GM23248 (cell line): ENCODE data around the gene HSD11B2. TPM values are rescaled to one million over a fixed set of nuclear protein-coding genes. Genes with fewer than 3 reads are reported as not detected.
A peak's percentile ranks its signal among the peaks of the same experiment; 100 is the strongest.

Source experiments
- DNase-seq: peaks from one replicate; pipeline ENCODE4 v3.0.0-alpha.2; 2015
- H2AFZ ChIP-seq: fragments of 200-600 bp; sonication (generic); 2 replicates; pipeline ENCODE4 v1.6.1; 2016; ENCODE audit warnings: antibody characterized with exemption
- H3F3A ChIP-seq: fragments of 200-600 bp; sonication (generic); 2 replicates; pipeline ENCODE4 v1.6.1; 2016; ENCODE audit warnings: mild to moderate bottlenecking, antibody characterized with exemption, mixed run types; ENCODE audit not compliant: insufficient read depth
- H3K27ac ChIP-seq: fragments of 200-600 bp; sonication (generic); 2 replicates; pipeline ENCODE4 v1.5.1; 2016; ENCODE audit warnings: mild to moderate bottlenecking
- H3K27me3 ChIP-seq: fragments of 200-600 bp; sonication (generic); replicated peaks from 2 replicates; pipeline ENCODE4 v1.6.1; 2016; ENCODE audit warnings: mild to moderate bottlenecking; ENCODE audit not compliant: insufficient read depth
- H3K36me3 ChIP-seq: fragments of 200-600 bp; sonication (generic); 2 replicates; pipeline ENCODE4 v1.6.1; 2016; ENCODE audit warnings: low read depth, mild to moderate bottlenecking
- H3K4me1 ChIP-seq: fragments of 200-600 bp; sonication (generic); 2 replicates; pipeline ENCODE4 v1.6.1; 2016; ENCODE audit warnings: mild to moderate bottlenecking; ENCODE audit not compliant: insufficient read depth
- H3K4me2 ChIP-seq: fragments of 200-600 bp; sonication (generic); one replicate; pipeline ENCODE4 v1.6.1; 2016; ENCODE audit warnings: mild to moderate bottlenecking; ENCODE audit not compliant: unreplicated experiment
- H3K4me3 ChIP-seq: fragments of 200-600 bp; sonication (generic); 2 replicates; pipeline ENCODE4 v1.5.1; 2016; ENCODE audit warnings: mild to moderate bottlenecking
- H3K79me2 ChIP-seq: fragments of 200-600 bp; sonication (generic); 2 replicates; pipeline ENCODE4 v1.6.1; 2016; ENCODE audit warnings: mild to moderate bottlenecking; ENCODE audit not compliant: insufficient read depth
- H3K9ac ChIP-seq: fragments of 200-600 bp; sonication (generic); 2 replicates; pipeline ENCODE4 v1.6.1; 2016; ENCODE audit warnings: mild to moderate bottlenecking
- H3K9me2 ChIP-seq: fragments of 200-600 bp; sonication (generic); 2 replicates; pipeline ENCODE4 v1.6.1; 2016; ENCODE audit warnings: mixed run types, mild to moderate bottlenecking, moderate library complexity; ENCODE audit not compliant: insufficient read depth
- H3K9me3 ChIP-seq: fragments of 200-600 bp; sonication (generic); one replicate; pipeline ENCODE4 v1.6.1; 2017; ENCODE audit warnings: low read depth
- H4K20me1 ChIP-seq: fragments of 200-600 bp; sonication (generic); 2 replicates; pipeline ENCODE4 v1.6.0; 2016; ENCODE audit not compliant: insufficient read depth
- EZH2 ChIP-seq: fragments of 200-600 bp; sonication (generic); IDR thresholded peaks from 2 replicates; pipeline ENCODE4 v1.6.1; 2018; ENCODE audit warnings: antibody characterized with exemption, mild to moderate bottlenecking; ENCODE audit not compliant: insufficient read depth, poor library complexity, severe bottlenecking
- EZH2phosphoT487 ChIP-seq: fragments of 200-600 bp; sonication (generic); IDR thresholded peaks from 2 replicates; pipeline ENCODE4 v1.6.1; 2018; ENCODE audit warnings: antibody characterized with exemption, moderate library complexity, mild to moderate bottlenecking, low read depth; ENCODE audit not compliant: insufficient read depth
- WGBS, 2 experiments: methylation state at CpG; one replicate each; pipeline ENCODE4 v1.1.6; 2015 to 2017; ENCODE audit warnings: low lambda C conversion rate in 2 of 2, low coverage in 1 of 2; ENCODE audit errors: missing lambda C conversion rate in 2 of 2; 5-methylcytosine and 5-hydroxymethylcytosine counted together
- in situ Hi-C: fragments of 300-500 bp; cut with MboI; formaldehyde crosslinking; loops from 2 replicates; pipeline ENCODE4 v1.15.0; 2020
- polyA plus RNA-seq: library from polyadenylated mRNA; unstranded; fragments of >200 nt; fragmentation: Nextera tagmentation; extraction: Ambion mirVana; gene quantifications from 2 replicates; pipeline ENCODE4 v1.2.1, GENCODE V29; 2016
- total RNA-seq: library from RNA; depleted of rRNA; stranded (reverse); fragments of >200 nt; shearing (Covaris generic); gene quantifications from 2 replicates; pipeline ENCODE4 v1.2.3, GENCODE V29; 2014

Gene HSD11B2
- total and polyA plus RNA-seq, 2 experiments from 2014 or later: 0.36 TPM; not detected in 1

GRCh38 chr16:67393788-67394154 is 37.1 kb upstream of the HSD11B2 start:
- TF ChIP-seq EZH2: no peak
- TF ChIP-seq EZH2phosphoT487: no peak
- no peaks in the 10 kb centered on the region for H3F3A ChIP-seq
- no peaks in the 10 kb centered on the region for H3K79me2 ChIP-seq
- H3K4me3 ChIP-seq: peak overlapping the region; percentile 54
- peaks cover 6% of the 10 kb centered on the region; the same call in 1 of the 2 replicates for H3K4me1 ChIP-seq
- no peak overlapping the region for H3K27ac ChIP-seq
- in situ Hi-C loops: no loop called here
- no peaks in the 10 kb centered on the region for H3K9me2 ChIP-seq
- DNase-seq: no peak
- H3K27me3 ChIP-seq: no peaks in the 10 kb centered on the region
- H3K36me3 ChIP-seq: no peaks in the 10 kb centered on the region
- peak overlapping the region; percentile 64 for H2AFZ ChIP-seq
- no peaks in the 10 kb centered on the region for H4K20me1 ChIP-seq
- 11 to 17% methylated on average over 18 of the region's 20 CpGs for WGBS, 2 experiments
- peak overlapping the region; percentile 69 for H3K9ac ChIP-seq
- no peaks in the 10 kb centered on the region for H3K9me3 ChIP-seq
- H3K4me2 ChIP-seq: peak overlapping the region; percentile 61

DNA sequence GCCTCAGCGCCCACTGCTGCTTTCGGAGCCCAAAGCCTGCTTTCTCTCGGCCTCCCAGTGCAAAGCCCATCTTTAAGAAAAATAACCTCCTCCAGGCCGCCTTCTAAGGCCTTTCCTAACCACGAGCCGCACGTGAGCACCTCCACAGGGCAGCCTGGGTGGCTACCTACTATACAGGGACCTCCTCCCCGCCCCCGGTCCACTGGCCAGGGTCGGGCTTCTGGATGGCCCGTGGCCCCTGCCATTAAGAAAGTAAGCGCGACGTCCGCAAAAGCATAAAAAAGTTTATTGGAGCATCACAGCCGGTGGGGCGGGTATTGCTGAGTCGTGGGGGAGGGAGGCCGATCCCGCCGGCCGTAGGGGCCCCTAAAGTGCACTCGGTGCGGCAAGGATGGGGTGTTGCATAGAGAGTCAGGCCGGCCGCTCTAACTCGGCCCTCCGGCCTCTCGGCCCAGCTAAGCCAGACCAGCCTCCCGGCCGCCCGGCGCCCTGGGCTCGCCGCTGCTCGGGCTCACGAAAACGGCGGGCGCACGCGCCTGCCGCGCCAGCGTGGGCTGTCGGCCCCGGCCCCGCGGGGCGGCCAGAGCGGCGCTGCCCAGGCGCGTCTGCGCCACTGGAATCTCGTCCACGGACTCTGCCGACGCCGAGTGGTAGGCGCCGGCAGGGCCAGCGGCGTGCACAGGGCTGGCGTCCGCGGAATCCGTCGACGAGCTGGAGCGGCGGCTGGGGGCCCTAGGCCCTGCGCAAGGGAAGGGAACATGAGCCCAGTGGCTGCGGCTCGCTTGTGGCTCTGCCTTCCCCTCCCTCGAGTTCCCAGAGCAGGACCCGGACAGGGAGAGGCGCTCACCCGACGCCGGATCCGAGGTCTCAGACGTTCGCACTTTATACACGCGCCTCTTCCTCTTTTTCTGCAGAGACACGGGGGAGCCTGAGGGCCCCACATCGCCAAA is 36.5 kb upstream of the HSD11B2 start:
- peak overlapping the region; percentile 69; the same call in 1 of the 2 replicates for H3K9ac ChIP-seq

GRCh38 chr16:67395105-67395457 is 35.8 kb upstream of the HSD11B2 start:
- in situ Hi-C loops: no loop called here
- H3K79me2 ChIP-seq: no peaks in the 10 kb centered on the region
- WGBS, 2 experiments: 91 to 93% methylated on average over 10 of the region's 10 CpGs
- H3K9me2 ChIP-seq: no peaks in the 10 kb centered on the region
- H3K4me1 ChIP-seq: peaks cover 6% of the 10 kb centered on the region; the same call in 1 of the 2 replicates
- H3K27ac ChIP-seq: no peak overlapping the region
- DNase-seq: no peak
- no peaks in the 10 kb centered on the region for H3F3A ChIP-seq
- H3K9ac ChIP-seq: no peak overlapping the region
- H3K36me3 ChIP-seq: no peaks in the 10 kb centered on the region
- no peak overlapping the region for H2AFZ ChIP-seq
- H4K20me1 ChIP-seq: no peaks in the 10 kb centered on the region
- H3K4me3 ChIP-seq: no peak overlapping the region
- TF ChIP-seq EZH2 (no peak), EZH2phosphoT487 (no peak)
- H3K4me2 ChIP-seq: no peak overlapping the region
- no peaks in the 10 kb centered on the region for H3K9me3 ChIP-seq
- H3K27me3 ChIP-seq: no peaks in the 10 kb centered on the region

More for the DNA sequence above, 36.5 kb upstream of the HSD11B2 start:
- TF ChIP-seq EZH2 (peak; percentile 55), EZH2phosphoT487 (no peak)
- WGBS, 2 experiments: 21 to 22% methylated on average over 75 to 87 of the region's 88 CpGs
- peak; percentile 53 for DNase-seq
- no peak overlapping the region for H3K27ac ChIP-seq
- H2AFZ ChIP-seq: peak overlapping the region; percentile 64
- H3K9me2 ChIP-seq: no peaks in the 10 kb centered on the region
- no peaks in the 10 kb centered on the region for H3K36me3 ChIP-seq
- no peaks in the 10 kb centered on the region for H3K79me2 ChIP-seq
- peaks cover 6% of the 10 kb centered on the region; the same call in 1 of the 2 replicates for H3K4me1 ChIP-seq
- no peaks in the 10 kb centered on the region for H3K9me3 ChIP-seq
- H3F3A ChIP-seq: no peaks in the 10 kb centered on the region
- H3K4me2 ChIP-seq: no peak overlapping the region
- H3K4me3 ChIP-seq: peak overlapping the region; percentile 54; the same call in 1 of the 2 replicates
- in situ Hi-C loops: no loop called here
- H4K20me1 ChIP-seq: no peaks in the 10 kb centered on the region
- no peaks in the 10 kb centered on the region for H3K27me3 ChIP-seq

DNA sequence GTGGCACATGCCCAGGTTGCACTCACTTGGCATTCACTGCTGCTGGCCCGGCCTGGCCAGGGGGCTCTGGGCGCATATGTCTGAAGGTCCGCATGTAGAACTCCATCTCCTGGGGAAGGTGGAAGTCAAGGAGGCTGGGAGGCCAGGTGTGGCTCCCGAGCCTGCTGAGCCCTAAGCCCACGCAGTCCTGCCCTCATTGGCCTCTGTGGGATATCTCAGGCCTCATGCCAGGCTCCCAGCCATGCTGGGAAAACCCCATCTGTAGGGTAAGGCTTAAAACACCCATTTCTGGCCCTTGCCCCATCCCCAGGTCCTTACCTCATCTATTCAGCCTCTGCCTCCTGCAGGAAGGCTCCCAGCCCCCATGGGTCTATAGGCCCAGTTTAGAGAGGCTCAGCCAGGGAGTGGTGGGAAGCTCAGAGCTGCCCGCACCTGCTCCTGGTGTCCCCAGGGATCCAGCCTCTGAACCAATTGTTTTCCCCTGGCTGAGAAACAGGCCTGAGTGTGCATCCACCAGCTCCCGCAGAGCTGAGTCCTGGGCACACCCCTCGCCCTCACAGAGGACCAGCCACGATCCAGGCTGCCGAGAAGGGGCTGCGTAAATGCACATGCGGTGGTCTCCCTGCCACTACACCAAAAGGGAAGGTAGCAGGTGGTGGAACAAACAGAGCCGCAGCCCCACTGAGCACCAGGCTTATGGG is 35.3 kb upstream of the HSD11B2 start:
- in situ Hi-C loops: no loop called here
- peaks cover 6% of the 10 kb centered on the region; the same call in 1 of the 2 replicates for H3K4me1 ChIP-seq
- H3K9ac ChIP-seq: peak overlapping the region; percentile 33; the same call in 1 of the 2 replicates
- H3K9me2 ChIP-seq: no peaks in the 10 kb centered on the region
- no peak overlapping the region for H3K27ac ChIP-seq
- TF ChIP-seq EZH2: no peak
- TF ChIP-seq EZH2phosphoT487: no peak
- H2AFZ ChIP-seq: no peak overlapping the region
- H3K27me3 ChIP-seq: no peaks in the 10 kb centered on the region
- H3K4me3 ChIP-seq: no peak overlapping the region
- H3K9me3 ChIP-seq: no peaks in the 10 kb centered on the region
- H3K36me3 ChIP-seq: no peaks in the 10 kb centered on the region
- H3K4me2 ChIP-seq: no peak overlapping the region
- H3K79me2 ChIP-seq: no peaks in the 10 kb centered on the region
- H3F3A ChIP-seq: no peaks in the 10 kb centered on the region
- 81 to 86% methylated on average over 13 of the region's 13 CpGs for WGBS, 2 experiments
- H4K20me1 ChIP-seq: no peaks in the 10 kb centered on the region
- peak; percentile 45 for DNase-seq
